KMS-11 (cell line): ENCODE data around the gene TPM4.

Experiments
- H2AFZ ChIP-seq: fragments of 200-600 bp; sonication (generic); 2 replicates; pipeline ENCODE4 v1.6.1; 2016; ENCODE audit warnings: antibody characterized with exemption, mixed run types, low read depth
- H3K27ac ChIP-seq: fragments of 200-600 bp; sonication (generic); 2 replicates; pipeline ENCODE4 v1.6.1; 2016; ENCODE audit warnings: mild to moderate bottlenecking, mixed run types
- H3K27me3 ChIP-seq: fragments of 200-600 bp; sonication (generic); 2 replicates; pipeline ENCODE4 v1.6.1; 2017; ENCODE audit warnings: mild to moderate bottlenecking, low read depth, mixed run types, moderate library complexity; ENCODE audit not compliant: insufficient read depth
- H3K36me3 ChIP-seq: fragments of 200-600 bp; sonication (generic); 2 replicates; pipeline ENCODE4 v1.6.1; 2017; ENCODE audit warnings: mild to moderate bottlenecking, mixed run types; ENCODE audit not compliant: insufficient read depth
- H3K4me1 ChIP-seq: fragments of 200-600 bp; sonication (generic); 2 replicates; pipeline ENCODE4 v1.6.1; 2016; ENCODE audit warnings: mild to moderate bottlenecking, low read depth, mixed run types; ENCODE audit not compliant: poor library complexity, severe bottlenecking
- H3K4me2 ChIP-seq: fragments of 200-600 bp; sonication (generic); 2 replicates; pipeline ENCODE4 v1.7.0; 2016; ENCODE audit warnings: mild to moderate bottlenecking, mixed run types
- H3K4me3 ChIP-seq: fragments of 200-600 bp; sonication (generic); IDR thresholded peaks from 2 replicates; pipeline ENCODE4 v1.6.1; 2017; ENCODE audit warnings: low read depth, low read length, mixed read lengths; ENCODE audit not compliant: insufficient read depth
- H3K79me2 ChIP-seq: fragments of 200-600 bp; sonication (generic); 2 replicates; pipeline ENCODE4 v1.6.1; 2016; ENCODE audit warnings: low read depth, mixed run types; ENCODE audit not compliant: insufficient read depth
- H3K9ac ChIP-seq: fragments of 200-600 bp; sonication (generic); 2 replicates; pipeline ENCODE4 v1.6.1; 2016; ENCODE audit warnings: mild to moderate bottlenecking, mixed run types
- H4K20me1 ChIP-seq: fragments of 200-600 bp; sonication (generic); 2 replicates; pipeline ENCODE4 v1.6.1; 2016; ENCODE audit warnings: mild to moderate bottlenecking, mixed run types; ENCODE audit not compliant: insufficient read depth
- CTCF ChIP-seq: fragments of 200-600 bp; sonication (generic); conservative IDR thresholded peaks from 2 replicates; pipeline ENCODE4 v1.6.1; 2017; ENCODE audit warnings: low read depth, mild to moderate bottlenecking, antibody characterized with exemption, low read length, moderate library complexity, mixed read lengths

The TPM4 gene

GRCh38 chr19:16068696-16069259, 7.5 kb upstream of the TPM4 start:
- H2AFZ ChIP-seq = no peak overlapping the region
- H3K36me3 ChIP-seq = no peaks in the 10 kb centered on the region
- H4K20me1 ChIP-seq = no peaks in the 10 kb centered on the region
- no peak overlapping the region for H3K4me3 ChIP-seq
- H3K27ac ChIP-seq = no peak overlapping the region
- no peaks in the 10 kb centered on the region for H3K27me3 ChIP-seq
- no peak overlapping the region for H3K4me2 ChIP-seq
- no peaks in the 10 kb centered on the region for H3K4me1 ChIP-seq
- H3K79me2 ChIP-seq = no peaks in the 10 kb centered on the region
- no peak for TF ChIP-seq CTCF
- H3K9ac ChIP-seq = no peak overlapping the region

GRCh38 chr19:16069813-16070365, 6.4 kb upstream of the TPM4 start:
- no peak overlapping the region for H3K4me3 ChIP-seq
- H3K4me1 ChIP-seq = no peaks in the 10 kb centered on the region
- no peak overlapping the region for H3K27ac ChIP-seq
- H3K27me3 ChIP-seq = no peaks in the 10 kb centered on the region
- no peak for TF ChIP-seq CTCF
- H3K4me2 ChIP-seq = no peak overlapping the region
- no peak overlapping the region for H3K9ac ChIP-seq
- no peak overlapping the region for H2AFZ ChIP-seq
- H4K20me1 ChIP-seq = no peaks in the 10 kb centered on the region
- H3K79me2 ChIP-seq = no peaks in the 10 kb centered on the region
- no peaks in the 10 kb centered on the region for H3K36me3 ChIP-seq

GRCh38 chr19:16070366-16070990, 5.8 kb upstream of the TPM4 start:
- H4K20me1 ChIP-seq = no peaks in the 10 kb centered on the region
- TF ChIP-seq CTCF = no peak
- H3K9ac ChIP-seq = no peak overlapping the region
- H3K4me2 ChIP-seq = no peak overlapping the region
- H3K79me2 ChIP-seq = no peaks in the 10 kb centered on the region
- no peak overlapping the region for H3K4me3 ChIP-seq
- no peaks in the 10 kb centered on the region for H3K27me3 ChIP-seq
- no peak overlapping the region for H3K27ac ChIP-seq
- H3K36me3 ChIP-seq = no peaks in the 10 kb centered on the region
- H2AFZ ChIP-seq = no peak overlapping the region
- H3K4me1 ChIP-seq = no peaks in the 10 kb centered on the region

GRCh38 chr19:16071072-16071691, 5.1 kb upstream of the TPM4 start:
- H3K4me1 ChIP-seq = no peaks in the 10 kb centered on the region
- no peak overlapping the region for H3K4me2 ChIP-seq

More at GRCh38 chr19:16071072-16071691, 5.1 kb upstream of the TPM4 start:
- no peak overlapping the region for H2AFZ ChIP-seq
- H3K9ac ChIP-seq = no peak overlapping the region
- H3K27me3 ChIP-seq = no peaks in the 10 kb centered on the region
- H4K20me1 ChIP-seq = no peaks in the 10 kb centered on the region
- no peak overlapping the region for H3K4me3 ChIP-seq
- TF ChIP-seq CTCF = no peak
- no peaks in the 10 kb centered on the region for H3K36me3 ChIP-seq
- no peaks in the 10 kb centered on the region; the same call in 1 of the 2 replicates for H3K79me2 ChIP-seq
- no peak overlapping the region for H3K27ac ChIP-seq
